Adrenal gland (tissue), 12 donors: ENCODE results near the gene RHBDL1. TPM values are rescaled to one million over a fixed set of nuclear protein-coding genes. Genes with fewer than 3 reads are reported as not detected.

Source experiments
- DNase-seq, 7 donors: peaks; one replicate each; pipeline ENCODE4 v3.0.0-alpha.2; 2019 to 2020
- H3K27ac ChIP-seq, 5 donors: fragments of 200-600 bp; sonication (generic) in 4 of 5; 1 replicate in 3 of 5; 2 replicates in 2 of 5; pipeline versions ENCODE4 v1.5.1 to v1.8.0; 2016 to 2020; ENCODE audit warnings: mild to moderate bottlenecking in 1 of 5
- H3K27me3 ChIP-seq: fragments of 200-600 bp; 2 replicates; pipeline ENCODE4 v1.8.0; 2021
- H3K36me3 ChIP-seq, 2 donors: fragments of 200-600 bp; replicated peaks in 1 of 2; 1 replicate in 1 of 2; 2 replicates in 1 of 2; pipeline versions ENCODE4 v1.5.1 to v1.8.0; 2018 to 2022
- H3K4me1 ChIP-seq, 2 donors: fragments of 200-600 bp; replicated peaks in 1 of 2; 1 replicate in 1 of 2; 2 replicates in 1 of 2; pipeline versions ENCODE4 v1.5.1 to v1.8.0; 2018 to 2021
- H3K4me3 ChIP-seq, 4 donors: fragments of 200-600 bp; sonication (generic) in 3 of 4; one replicate each; pipeline ENCODE4 v1.5.1; 2016 to 2018
- H3K9me3 ChIP-seq, 3 donors: fragments of 200-600 bp; sonication (generic) in 1 of 3; replicated peaks in 1 of 3; 1 replicate in 2 of 3; 2 replicates in 1 of 3; pipeline versions ENCODE4 v1.5.1 to v1.8.0; 2016 to 2021
- POLR2A ChIP-seq, 2 donors: fragments of 450-650 bp; IDR thresholded peaks; one replicate each; pipeline ENCODE4 v1.6.1; 2017; ENCODE audit warnings: antibody characterized with exemption in 2 of 2, mild to moderate bottlenecking in 2 of 2, moderate library complexity in 1 of 2
- WGBS, 4 donors: extraction: QIAGEN DNeasy Blood & Tissue Kit in 2 of 4; methylation state at CpG; one replicate each; pipeline versions ENCODE4 v1.1.5 to v1.1.7; 2013 to 2017; 5-methylcytosine and 5-hydroxymethylcytosine counted together
- intact Hi-C, 2 donors: fragments of 100-400 bp; cut with DNase I; formaldehyde crosslinking; loops; one replicate each; pipeline versions ENCODE4 v1.14.1 to v1.15.0; 2022 to 2023
- polyA plus RNA-seq, 3 donors: library from polyadenylated mRNA; stranded (reverse); fragments of 200-250 nt in 2 of 3; fragments of 350-450 nt in 1 of 3; fragmentation: Illumina TruSeq in 1 of 3; extraction: RNeasy Lipid Tissue Mini Kit (QIAGEN cat#74804) in 1 of 3; gene quantifications; one replicate each; pipeline ENCODE4 v1.2.3, GENCODE V29; 2013 to 2014
- total RNA-seq, 9 donors: library from RNA; depleted of rRNA in 4 of 9; stranded (reverse); fragments of >200 nt in 4 of 9; fragments of 120-200 nt in 1 of 9; fragmentation: NEBNext Ultra II Directional in 1 of 9; extraction: Animal tissue kit (Norgen Biotek cat#: 25700) in 1 of 9; gene quantifications; one replicate each; pipeline versions ENCODE4 v1.1.0 to v1.2.4, GENCODE V29; 2013 to 2023
- TF ChIP-seq, protein P1 (sequence below), 6 experiments: fragments of 450-650 bp in 4 of 6; fragments of 200-600 bp in 2 of 6; sonication (generic) in 1 of 6; IDR thresholded peaks; 1 replicate in 5 of 6; 2 replicates in 1 of 6; pipeline versions ENCODE4 v1.5.1 to v1.8.0; 2016 to 2021; ENCODE audit warnings: antibody characterized with exemption in 6 of 6, mild to moderate bottlenecking in 2 of 6, moderate library complexity in 1 of 6
- donor health status: healthy with polysubstance abuse.
- donor health status: Bipolar disorder and iron deficiency.
- donor health status: DM: yes; HTN: yes; CAD: no.
- donor health status: DM: no; HTN: no; CAD: no.
- donor health status: DM: no; HTN: no; CAD: no.
- donor health status: DM: yes; HTN: yes; CAD: no.

Gene RHBDL1
- total and polyA plus RNA-seq, 12 donors, result 0.13 to 21.1 (median 3.8) TPM

DNA sequence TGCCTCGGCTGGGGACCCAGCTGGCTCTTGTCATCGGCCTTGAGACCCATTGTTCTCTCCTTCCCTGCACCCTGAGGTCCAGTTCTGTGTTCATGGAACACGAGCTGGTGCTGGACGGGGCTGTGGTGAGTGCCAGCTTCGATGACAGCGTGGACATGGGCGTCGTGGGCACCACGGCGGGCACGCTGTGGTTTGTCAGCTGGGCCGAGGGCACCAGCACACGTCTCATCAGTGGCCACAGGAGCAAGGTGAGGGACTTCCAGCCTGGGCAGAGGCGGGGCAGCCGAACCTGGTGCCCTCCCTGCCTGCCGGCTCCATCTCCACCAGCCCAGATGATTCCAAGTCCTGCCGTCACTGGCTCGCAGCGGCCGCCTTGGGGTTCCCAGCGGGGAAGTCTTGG lies 12.9 kb upstream of the RHBDL1 start:
- Histone ChIP-seq H3K27ac (no peak overlapping the region), H3K36me3 (peaks cover 0 to 4% of the 10 kb centered on the region in 2 donors), H3K4me3 (no peak overlapping the region), H3K27me3 (no peaks in the 10 kb centered on the region), H3K4me1 (peaks cover 12 to 18% of the 10 kb centered on the region in 2 donors), H3K9me3 (no peaks in the 10 kb centered on the region)
- WGBS, 4 donors, result 90 to 96% (median 93%) methylated on average over 9 to 21 of the region's 21 CpGs
- no peak for DNase-seq
- TF ChIP-seq, protein P1, sequence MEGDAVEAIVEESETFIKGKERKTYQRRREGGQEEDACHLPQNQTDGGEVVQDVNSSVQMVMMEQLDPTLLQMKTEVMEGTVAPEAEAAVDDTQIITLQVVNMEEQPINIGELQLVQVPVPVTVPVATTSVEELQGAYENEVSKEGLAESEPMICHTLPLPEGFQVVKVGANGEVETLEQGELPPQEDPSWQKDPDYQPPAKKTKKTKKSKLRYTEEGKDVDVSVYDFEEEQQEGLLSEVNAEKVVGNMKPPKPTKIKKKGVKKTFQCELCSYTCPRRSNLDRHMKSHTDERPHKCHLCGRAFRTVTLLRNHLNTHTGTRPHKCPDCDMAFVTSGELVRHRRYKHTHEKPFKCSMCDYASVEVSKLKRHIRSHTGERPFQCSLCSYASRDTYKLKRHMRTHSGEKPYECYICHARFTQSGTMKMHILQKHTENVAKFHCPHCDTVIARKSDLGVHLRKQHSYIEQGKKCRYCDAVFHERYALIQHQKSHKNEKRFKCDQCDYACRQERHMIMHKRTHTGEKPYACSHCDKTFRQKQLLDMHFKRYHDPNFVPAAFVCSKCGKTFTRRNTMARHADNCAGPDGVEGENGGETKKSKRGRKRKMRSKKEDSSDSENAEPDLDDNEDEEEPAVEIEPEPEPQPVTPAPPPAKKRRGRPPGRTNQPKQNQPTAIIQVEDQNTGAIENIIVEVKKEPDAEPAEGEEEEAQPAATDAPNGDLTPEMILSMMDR (IDR thresholded peaks at IDR 0.05), result no peak
- no peak for TF ChIP-seq POLR2A (IDR thresholded peaks at IDR 0.05)
- intact Hi-C loops, result no loop called here

DNA sequence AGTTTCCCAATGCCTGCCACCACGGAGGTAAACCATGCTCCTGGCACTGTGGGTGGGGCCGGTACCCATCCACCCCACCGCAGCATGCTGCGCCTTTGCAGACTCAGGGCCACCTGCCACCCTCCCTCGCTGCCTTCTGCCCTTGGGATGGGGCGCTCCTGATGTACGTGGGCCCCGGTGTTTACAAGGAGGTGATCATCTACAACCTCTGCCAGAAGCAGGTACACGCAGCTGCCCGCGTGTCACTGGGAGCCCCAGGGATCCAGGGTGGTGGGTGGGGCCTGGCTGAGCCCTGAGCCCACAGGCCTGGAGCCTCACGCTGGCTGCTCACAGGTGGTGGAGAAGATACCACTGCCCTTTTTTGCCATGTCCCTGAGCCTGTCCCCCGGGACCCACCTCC lies 8.9 kb upstream of the RHBDL1 start:
- 88 to 94% (median 90%) methylated on average over 11 to 13 of the region's 13 CpGs for WGBS, 4 donors
- H3K4me1 ChIP-seq, result peaks cover 7 to 18% of the 10 kb centered on the region in 2 donors
- peaks cover 0 to 22% of the 10 kb centered on the region in 2 donors for H3K36me3 ChIP-seq
- no peak for DNase-seq
- no peaks in the 10 kb centered on the region for H3K27me3 ChIP-seq
- H3K4me3 ChIP-seq, result no peak overlapping the region
- TF ChIP-seq POLR2A (IDR thresholded peaks at IDR 0.05), result no peak
- TF ChIP-seq, protein P1 (IDR thresholded peaks at IDR 0.05), result no peak
- peak overlapping the region in 1 of 5 donors; percentile 81 for H3K27ac ChIP-seq
- intact Hi-C loops, result loop anchor here in 1 of 2 donors (5.0 kb wide), 1 partner anchor 84 kb away; no protein-coding TSS in a partner anchor
- no peaks in the 10 kb centered on the region for H3K9me3 ChIP-seq

DNA sequence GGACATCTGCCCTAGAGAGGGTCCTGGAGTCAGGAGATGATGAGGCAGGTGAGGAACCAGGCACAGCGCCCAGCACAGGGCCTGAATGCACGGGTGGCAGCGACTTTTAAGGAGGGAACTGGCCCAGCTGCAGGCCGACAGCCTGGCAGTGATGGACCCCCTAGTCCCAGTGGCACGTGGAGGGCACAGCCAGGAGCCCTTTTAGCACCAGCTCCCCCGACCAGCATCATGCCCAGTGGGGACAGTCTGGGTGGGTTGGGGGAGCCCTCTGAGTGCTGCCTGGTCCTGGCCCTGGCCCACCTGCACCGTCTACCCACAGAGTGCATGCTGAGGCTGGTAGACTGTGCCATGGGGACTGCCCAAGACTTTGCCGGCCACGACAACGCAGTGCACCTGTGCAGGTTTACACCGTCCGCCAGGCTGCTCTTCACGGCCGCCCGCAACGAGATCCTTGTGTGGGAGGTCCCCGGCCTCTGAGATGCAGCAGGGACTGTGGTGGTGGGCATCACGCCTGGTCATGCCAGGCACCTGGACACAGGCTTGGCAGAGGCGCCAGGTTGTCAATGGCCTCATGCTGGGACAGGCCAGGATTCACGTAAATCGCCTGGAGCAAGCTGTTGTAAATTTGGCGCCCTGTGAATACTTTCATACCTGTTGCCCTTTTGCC lies 8.2 kb upstream of the RHBDL1 start:
- H3K4me3 ChIP-seq, result peak overlapping the region in 1 of 4 donors; percentile 87
- no peak for DNase-seq
- H3K36me3 ChIP-seq, result peaks cover 0 to 29% of the 10 kb centered on the region in 2 donors
- H3K9me3 ChIP-seq, result no peaks in the 10 kb centered on the region
- 82 to 84% (median 83%) methylated on average over 16 to 22 of the region's 22 CpGs for WGBS, 4 donors
- no peaks in the 10 kb centered on the region for H3K27me3 ChIP-seq
- H3K4me1 ChIP-seq, result peaks cover 7 to 18% of the 10 kb centered on the region in 2 donors
- intact Hi-C loops, result loop anchor here in 1 of 2 donors (5.0 kb wide), 1 partner anchor 85 kb away; no protein-coding TSS in a partner anchor
- TF ChIP-seq POLR2A (IDR thresholded peaks at IDR 0.05), result no peak
- TF ChIP-seq, protein P1 (IDR thresholded peaks at IDR 0.05), result no peak
- H3K27ac ChIP-seq, result peak overlapping the region in 3 of 5 donors; percentile 47 to 93 (median 81)

DNA sequence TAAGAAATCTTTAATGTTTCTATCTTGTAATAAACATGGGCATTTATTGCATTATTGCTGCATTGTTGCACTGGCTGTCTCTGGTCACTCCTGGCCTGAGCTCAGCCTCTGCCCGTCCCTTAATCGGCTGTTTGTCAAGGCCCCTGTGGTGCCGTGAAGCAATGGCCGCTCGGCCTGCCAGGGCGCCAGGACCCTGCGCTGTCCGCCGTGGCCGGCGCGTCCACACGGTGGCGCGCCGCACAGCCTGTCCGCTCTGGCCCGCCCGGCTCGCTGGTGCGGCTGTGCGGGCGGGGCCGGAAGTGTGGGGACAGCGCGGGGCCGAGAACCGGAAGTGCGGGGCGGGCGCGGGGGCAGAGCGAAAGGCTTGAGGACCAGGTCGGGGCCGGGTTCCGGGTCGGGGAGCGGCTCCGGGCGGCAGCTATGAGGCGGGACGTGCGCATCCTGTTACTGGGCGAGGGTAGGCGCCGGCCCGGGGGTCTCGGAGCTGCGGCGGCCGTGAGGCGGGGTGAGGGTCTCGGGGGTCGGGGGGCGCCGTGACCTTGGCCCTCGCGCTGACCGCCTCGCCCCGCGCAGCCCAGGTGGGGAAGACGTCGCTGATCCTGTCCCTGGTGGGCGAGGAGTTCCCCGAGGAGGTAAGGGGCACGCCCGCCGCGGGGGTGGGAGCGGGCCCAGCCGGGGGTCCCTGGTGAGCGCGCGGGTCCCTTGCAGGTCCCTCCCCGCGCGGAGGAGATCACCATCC lies 7.5 kb upstream of the RHBDL1 start, which contains the start of gene RHOT2:
Gene RHOT2 (plus strand): TSS at position 353 of the 739 bp plus-strand sequence. CDS start 68 bp downstream, at position 421.
- peaks cover 7 to 18% of the 10 kb centered on the region in 2 donors for H3K4me1 ChIP-seq
- peaks cover 0 to 36% of the 10 kb centered on the region in 2 donors for H3K36me3 ChIP-seq
- H3K27me3 ChIP-seq, result no peaks in the 10 kb centered on the region
- intact Hi-C loops, result loop anchor here in 1 of 2 donors (5.0 kb wide), 1 partner anchor 86 kb away; no protein-coding TSS in a partner anchor
- no peaks in the 10 kb centered on the region for H3K9me3 ChIP-seq
- DNase-seq, result peak; percentile 92 to 96 (median 94)
- H3K27ac ChIP-seq, result peak within 1 kb of the TSS; percentile 25 to 93 (median 80)
- peak within 1 kb of the TSS; percentile 73 to 87 (median 83) for H3K4me3 ChIP-seq
- TF ChIP-seq POLR2A (IDR thresholded peaks at IDR 0.05), result peak in 1 of 2 donors; percentile 64
- TF ChIP-seq, protein P1 (IDR thresholded peaks at IDR 0.05), result peak; percentile 32 to 97 (median 69)
- WGBS, 4 donors, result 0 to 1% (median 0%) methylated on average over 6 to 78 of the region's 78 CpGs
